Adipose tissue (tissue), 3 donors: ENCODE measurements around the gene GHITM. TPM values are rescaled to one million over a fixed set of nuclear protein-coding genes. Genes with fewer than 3 reads are reported as not detected.
A peak's percentile ranks its signal among the peaks of the same experiment; 100 is the strongest.
"Not testable (repeated sequence)": the region's sequence is repeated elsewhere in the genome, so short reads cannot be mapped to it uniquely, and the experiment has no call there.

Experiments used
- H3K27ac ChIP-seq: one replicate; pipeline ENCODE4 v1.5.1; 2013; ENCODE audit warnings: low read depth, low read length
- WGBS, 3 donors: extraction: QIAGEN DNeasy Blood & Tissue Kit; methylation state at CpG; one replicate each; pipeline ENCODE4 v1.1.7; 2013; 5-methylcytosine and 5-hydroxymethylcytosine counted together
- polyA plus RNA-seq, 3 donors: library from polyadenylated mRNA; stranded (reverse); fragments of 200-250 nt; gene quantifications; one replicate each; pipeline ENCODE4 v1.2.3, GENCODE V29; 2013
- donor health status: healthy with polysubstance abuse.
- donor health status: Bipolar disorder and iron deficiency.
- donor health status: healthy.

Gene GHITM
- polyA plus RNA-seq, 3 donors = 80.2 to 190 (median 163) TPM

DNA sequence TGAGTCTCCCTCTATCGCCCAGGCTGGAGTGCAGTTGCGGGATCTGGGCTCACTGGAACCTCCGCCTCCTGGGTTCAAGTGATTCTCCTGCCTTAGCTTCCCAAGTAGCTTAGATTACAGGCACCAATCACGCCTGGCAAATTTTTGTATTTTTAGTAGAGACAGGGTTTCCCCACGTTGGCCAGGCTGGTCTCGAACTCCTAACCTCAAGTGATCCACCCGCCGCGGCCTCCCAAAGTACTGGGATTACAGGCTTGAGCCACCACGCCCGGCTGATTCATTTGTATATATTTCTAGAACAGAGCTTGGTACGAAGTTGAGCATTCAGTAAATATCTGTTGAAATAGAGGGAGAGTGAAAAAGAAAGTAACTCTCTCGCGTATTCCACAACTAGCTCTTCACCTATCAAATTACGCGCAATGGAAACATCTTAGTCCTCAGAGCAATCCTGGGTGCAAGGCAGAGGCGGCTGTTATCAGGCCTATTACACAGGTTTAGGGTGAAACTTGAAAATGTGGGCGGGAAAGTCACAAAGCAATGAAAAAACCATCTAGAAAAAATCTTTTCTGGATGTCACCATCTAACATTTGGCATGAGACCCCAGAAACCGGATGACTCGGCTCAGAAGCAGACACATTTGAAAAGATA is 707 bp upstream of the GHITM start:
- WGBS, 3 donors = 70 to 79% (median 71%) methylated on average over 20 of the region's 20 CpGs
- no peak overlapping the region for H3K27ac ChIP-seq

DNA sequence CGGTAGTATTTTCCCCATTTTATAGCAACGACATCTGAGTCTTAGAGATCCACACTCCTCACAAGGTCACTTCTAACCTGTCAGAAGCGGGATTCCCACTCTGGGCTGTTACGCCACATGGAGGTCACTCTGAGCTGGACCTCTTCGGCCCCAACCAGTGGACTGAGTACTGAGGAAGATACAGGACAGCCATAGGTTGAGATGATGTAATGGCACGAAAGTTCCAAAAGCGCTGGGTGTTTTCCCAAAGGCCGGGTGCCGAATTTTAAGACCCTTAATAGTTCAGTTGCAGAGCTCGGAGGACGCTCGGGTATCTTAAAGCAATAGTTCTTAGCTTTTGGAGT is 699 bp downstream of the GHITM start:
- 4 to 9% (median 7%) methylated on average over 12 of the region's 12 CpGs for WGBS, 3 donors

DNA sequence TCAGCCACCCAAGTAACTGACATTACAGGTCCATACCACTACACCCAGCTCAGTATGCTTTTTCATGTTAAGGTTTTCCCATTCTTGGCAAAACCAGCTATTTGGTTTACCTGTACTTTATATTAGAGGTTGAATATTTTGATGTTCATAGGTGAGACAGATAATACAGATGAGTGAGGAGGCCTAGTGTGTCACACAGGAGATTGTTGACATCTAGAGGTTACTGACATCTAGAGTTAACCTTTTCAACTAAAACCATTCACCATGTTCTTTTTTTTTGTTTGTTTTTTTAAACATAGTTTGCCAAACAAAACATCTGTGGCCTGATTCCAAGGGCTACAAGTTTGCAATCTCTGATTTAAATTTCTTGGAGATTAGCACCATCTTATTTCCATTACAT is 8.0 kb downstream of the GHITM start:
- H3K27ac ChIP-seq = no peak overlapping the region

More for the DNA sequence above, 699 bp downstream of the GHITM start:
- peak overlapping the region; percentile 79 for H3K27ac ChIP-seq

DNA sequence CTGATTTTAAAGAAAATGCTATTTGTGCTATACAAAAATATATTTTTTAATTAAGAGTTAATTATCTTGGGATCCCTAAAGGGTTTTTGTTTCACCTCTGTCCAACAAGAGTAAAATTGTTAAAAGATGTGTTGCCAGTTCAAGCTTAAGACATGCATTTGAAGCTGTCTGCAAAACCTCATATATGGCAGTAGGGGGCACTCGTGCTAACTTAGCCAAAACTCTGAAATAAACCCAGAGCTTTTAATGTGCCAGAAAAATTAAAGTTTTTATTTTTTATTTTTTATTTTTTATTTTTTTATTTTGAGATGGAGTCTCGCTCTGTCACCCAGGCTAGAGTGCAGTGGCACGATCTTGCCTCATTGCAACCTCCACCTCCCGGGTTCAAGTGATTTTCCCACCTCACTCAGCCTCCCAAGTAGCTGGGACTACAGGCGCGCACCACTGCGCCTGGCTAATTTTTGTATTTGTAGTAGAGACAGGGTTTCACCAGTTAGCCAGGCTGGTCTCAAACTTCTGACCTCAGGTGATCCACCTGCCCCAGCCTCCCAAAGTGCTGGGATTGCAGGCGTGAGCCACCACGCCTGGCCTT is 8.8 kb downstream of the GHITM start:
- WGBS, 3 donors = 81 to 87% (median 84%) methylated on average over 9 of the region's 9 CpGs
- H3K27ac ChIP-seq = not testable (repeated sequence)

DNA sequence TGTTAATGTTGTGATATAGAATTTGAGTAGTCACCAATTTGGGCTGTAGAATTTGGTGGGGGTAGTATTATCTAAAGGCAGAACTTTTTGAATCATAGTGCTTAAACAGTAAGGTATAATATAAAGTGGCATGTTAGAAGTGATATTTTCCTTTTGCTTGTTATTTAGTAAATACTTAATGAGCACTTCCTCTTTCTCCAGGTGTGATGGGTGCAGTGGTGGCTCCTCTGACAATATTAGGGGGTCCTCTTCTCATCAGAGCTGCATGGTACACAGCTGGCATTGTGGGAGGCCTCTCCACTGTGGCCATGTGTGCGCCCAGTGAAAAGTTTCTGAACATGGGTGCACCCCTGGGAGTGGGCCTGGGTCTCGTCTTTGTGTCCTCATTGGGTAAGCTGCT is 10.5 kb downstream of the GHITM start:
- 90 to 96% (median 92%) methylated on average over 2 of the region's 2 CpGs for WGBS, 3 donors
- H3K27ac ChIP-seq = no peak overlapping the region

DNA sequence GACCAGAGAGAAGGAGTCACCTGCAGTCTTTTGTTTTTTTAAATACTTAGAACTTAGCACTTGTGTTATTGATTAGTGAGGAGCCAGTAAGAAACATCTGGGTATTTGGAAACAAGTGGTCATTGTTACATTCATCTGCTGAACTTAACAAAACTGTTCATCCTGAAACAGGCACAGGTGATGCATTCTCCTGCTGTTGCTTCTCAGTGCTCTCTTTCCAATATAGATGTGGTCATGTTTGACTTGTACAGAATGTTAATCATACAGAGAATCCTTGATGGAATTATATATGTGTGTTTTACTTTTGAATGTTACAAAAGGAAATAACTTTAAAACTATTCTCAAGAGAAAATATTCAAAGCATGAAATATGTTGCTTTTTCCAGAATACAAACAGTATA is 13.5 kb downstream of the GHITM start:
- no peak overlapping the region for H3K27ac ChIP-seq

- no peak overlapping the region for H3K27ac ChIP-seq
- 65 to 89% (median 76%) methylated on average over 4 of the region's 4 CpGs for WGBS, 3 donors
Measured at GRCh38 chr10:84155521-84155920, 16.2 kb downstream of the GHITM start.

DNA sequence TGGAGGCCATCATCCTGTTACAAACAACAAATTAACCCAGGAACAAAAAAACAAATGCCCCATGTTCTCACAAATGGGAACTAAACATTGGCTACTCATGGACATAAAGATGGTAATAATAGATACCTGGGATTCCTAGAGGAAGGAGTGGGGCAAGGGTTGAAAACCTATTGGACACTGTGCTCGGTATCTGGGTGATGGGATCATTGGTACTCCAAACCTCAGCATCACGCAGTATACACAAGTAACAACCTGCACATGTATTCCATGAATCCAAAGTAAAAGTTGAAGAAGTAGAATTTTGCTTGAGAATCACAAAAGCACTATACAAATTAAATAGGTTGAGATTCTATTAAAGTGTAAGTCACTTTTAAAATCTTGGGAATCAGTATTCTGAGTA is 16.7 kb downstream of the GHITM start:
- 94 to 95% (median 95%) methylated on average over 2 of the region's 2 CpGs for WGBS, 3 donors
- no peak overlapping the region for H3K27ac ChIP-seq

GRCh38 chr10:84156768-84157167 is 17.5 kb downstream of the GHITM start:
- 27 to 68% (median 43%) methylated on average over 10 of the region's 10 CpGs for WGBS, 3 donors
- no peak overlapping the region for H3K27ac ChIP-seq

DNA sequence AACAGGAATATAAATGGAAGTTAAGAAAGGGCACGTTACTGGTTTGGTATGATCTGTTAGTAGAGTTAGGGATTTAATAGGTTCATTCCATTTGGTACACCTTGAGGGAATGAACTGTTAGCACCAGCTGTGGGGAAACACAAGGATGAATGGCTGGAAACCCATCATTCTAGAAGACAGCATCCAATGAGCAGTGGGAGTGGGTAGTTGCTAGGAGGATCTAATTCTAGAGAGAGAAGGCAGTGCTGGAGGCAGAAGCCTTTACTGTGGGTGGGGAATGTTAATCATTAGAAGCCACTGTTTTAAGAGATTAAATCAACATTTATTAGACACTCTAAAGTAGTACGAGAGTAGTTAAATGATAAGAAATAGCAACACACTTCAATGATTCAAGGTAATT is 18.8 kb downstream of the GHITM start:
- WGBS, 3 donors = 62 to 85% (median 79%) methylated on average over 2 of the region's 2 CpGs
- H3K27ac ChIP-seq = no peak overlapping the region

DNA sequence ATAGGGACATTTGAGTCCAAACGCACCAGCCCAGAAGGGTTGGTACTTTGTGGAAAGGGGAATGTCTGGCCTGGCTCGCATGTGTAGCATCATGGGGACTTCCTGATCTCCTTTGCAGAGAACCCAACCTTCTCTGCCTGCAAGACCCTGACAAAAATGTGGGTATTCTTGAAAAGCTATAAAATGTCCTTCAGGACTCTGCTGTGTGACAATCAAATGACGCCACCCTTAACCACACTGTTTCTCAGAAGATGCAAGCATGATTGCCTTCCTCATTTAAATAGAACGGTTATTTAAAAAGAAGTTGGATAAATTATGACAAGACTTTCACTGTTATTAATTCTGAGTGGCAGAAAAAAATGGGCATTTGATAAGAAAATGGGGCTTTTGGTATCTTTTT is 19.2 kb downstream of the GHITM start:
- WGBS, 3 donors = 53 to 76% (median 59%) methylated on average over 4 of the region's 4 CpGs
- no peak overlapping the region for H3K27ac ChIP-seq

- H3K27ac ChIP-seq = no peak overlapping the region
- 28 to 46% (median 32%) methylated on average over 9 of the region's 9 CpGs for WGBS, 3 donors
Measured at GRCh38 chr10:84159076-84159685, 19.9 kb downstream of the GHITM start.

DNA sequence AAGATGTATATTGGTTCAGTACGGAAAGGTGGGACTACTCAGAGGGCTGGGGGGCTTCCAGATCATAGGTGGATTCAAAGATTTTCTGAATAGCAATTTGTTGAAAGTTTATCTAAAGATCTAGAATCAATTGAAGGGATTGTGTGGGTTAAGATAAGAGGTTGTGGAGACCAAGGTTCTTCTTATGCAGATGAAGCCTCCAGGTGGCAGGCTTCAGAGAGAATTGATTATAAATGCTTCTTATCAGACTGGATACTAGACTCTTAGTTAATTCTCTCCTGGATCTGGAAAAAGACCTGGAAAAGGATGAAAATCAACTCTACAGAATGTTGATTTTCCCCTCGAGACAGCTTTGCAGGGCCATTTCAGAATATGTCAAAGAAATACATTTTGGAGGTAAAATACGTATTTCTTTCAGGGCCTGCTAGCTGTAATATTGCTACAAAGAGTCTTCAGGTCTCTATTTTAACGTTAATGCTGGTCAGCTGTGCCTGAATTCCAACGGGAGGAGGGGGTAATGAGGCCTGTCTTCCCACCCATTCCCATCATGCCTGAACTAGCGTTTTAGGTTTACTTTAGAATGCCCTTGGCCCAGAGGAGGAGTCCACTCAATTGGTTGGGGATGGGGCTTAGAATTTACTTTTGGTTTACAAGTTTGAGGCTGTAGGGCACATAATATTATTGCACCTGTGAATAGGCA is 21.5 kb downstream of the GHITM start:
- 43 to 54% (median 47%) methylated on average over 6 of the region's 6 CpGs for WGBS, 3 donors
- H3K27ac ChIP-seq = no peak overlapping the region

- 50 to 75% (median 65%) methylated on average over 2 of the region's 2 CpGs for WGBS, 3 donors
- H3K27ac ChIP-seq = no peak overlapping the region
Measured at GRCh38 chr10:84163996-84164395, 24.7 kb downstream of the GHITM start.

- H3K27ac ChIP-seq = no peak overlapping the region
- 27 to 40% (median 35%) methylated on average over 2 of the region's 2 CpGs for WGBS, 3 donors
Measured at GRCh38 chr10:84164442-84164841, 25.1 kb downstream of the GHITM start.

GRCh38 chr10:84166620-84167288 is 27.4 kb downstream of the GHITM start:
- 90 to 91% (median 91%) methylated on average over 4 of the region's 4 CpGs for WGBS, 3 donors
- H3K27ac ChIP-seq = no peak overlapping the region

DNA sequence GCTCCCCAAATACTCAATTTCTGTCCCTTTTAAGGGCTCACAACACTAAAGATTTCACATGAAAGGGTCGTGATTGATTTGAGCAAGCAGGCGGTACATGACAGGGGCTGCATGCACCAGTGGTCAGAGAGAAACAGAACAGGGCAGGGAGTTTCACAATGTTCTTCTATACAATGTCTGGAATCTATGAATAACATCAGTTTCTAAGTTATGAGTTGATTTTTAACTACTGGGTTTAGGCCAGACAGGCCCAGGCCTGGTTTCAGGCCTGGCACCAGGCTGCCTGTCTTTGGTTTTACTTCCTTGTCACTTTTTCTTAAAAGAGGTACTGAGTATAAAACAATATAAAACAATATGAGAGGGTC is 28.0 kb downstream of the GHITM start:
- not testable (repeated sequence) for H3K27ac ChIP-seq
- WGBS, 3 donors = 84 to 92% (median 89%) methylated on average over 2 of the region's 2 CpGs

GRCh38 chr10:84168382-84168781 is 29.1 kb downstream of the GHITM start:
- WGBS, 3 donors = 95 to 98% (median 96%) methylated on average over 10 of the region's 10 CpGs
- H3K27ac ChIP-seq = not testable (repeated sequence)

GRCh38 chr10:84171237-84171636 is 31.9 kb downstream of the GHITM start:
- not testable (repeated sequence) for H3K27ac ChIP-seq
- 73 to 86% (median 80%) methylated on average over 2 of the region's 2 CpGs for WGBS, 3 donors
